Uterus (tissue), 2 donors: Measurements from ENCODE around the gene MACC1.

Source experiments
- CTCF ChIP-seq, 4 experiments: fragments of 200-600 bp in 2 of 4; fragments of 450-650 bp in 2 of 4; sonication (generic) in 2 of 4; IDR thresholded peaks; one replicate each; pipeline ENCODE4 v1.5.1; 2016 to 2019; ENCODE audit warnings: antibody characterized with exemption in 4 of 4, mild to moderate bottlenecking in 2 of 4, moderate library complexity in 1 of 4
- POLR2A ChIP-seq, 2 donors: fragments of 450-650 bp; IDR thresholded peaks; one replicate each; pipeline ENCODE4 v1.6.1; 2016; ENCODE audit warnings: antibody characterized with exemption in 2 of 2, mild to moderate bottlenecking in 1 of 2, moderate library complexity in 1 of 2

GRCh38 chr7:20162665-20163064 lies 54.5 kb downstream of the MACC1 start:
- TF ChIP-seq POLR2A (IDR thresholded peaks at IDR 0.05) (no peak), CTCF (IDR thresholded peaks at IDR 0.05) (no peak)
